ENCODE data around the gene ZEB2.

ZEB2 gene

DNA sequence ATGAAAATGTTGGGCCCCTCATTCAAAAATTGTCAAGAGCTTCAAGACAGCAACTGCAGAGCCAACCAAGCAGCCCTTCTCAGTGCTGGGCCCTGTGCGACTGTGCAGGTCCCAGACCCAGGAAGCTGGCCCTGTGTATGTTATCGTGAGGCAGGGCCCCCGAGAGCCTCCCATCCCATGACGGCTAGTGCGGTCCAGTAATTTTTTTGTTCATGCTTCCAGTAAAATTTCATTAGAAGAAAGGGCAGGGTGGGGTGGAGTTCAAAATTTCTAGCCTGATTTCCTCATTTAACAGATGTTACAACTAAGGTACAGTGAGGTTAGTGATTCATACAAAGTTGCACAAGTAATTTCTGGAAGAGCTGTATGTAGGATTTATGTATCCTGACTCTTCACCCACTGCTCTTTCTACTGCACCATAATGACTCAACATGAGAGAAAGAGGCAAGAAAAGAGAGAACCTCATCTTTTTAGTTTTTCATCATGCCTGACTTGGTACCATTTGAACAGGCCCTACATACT, 105.5 kb downstream of the ZEB2 start:
- peak; percentile 12 for DNase-seq

DNA sequence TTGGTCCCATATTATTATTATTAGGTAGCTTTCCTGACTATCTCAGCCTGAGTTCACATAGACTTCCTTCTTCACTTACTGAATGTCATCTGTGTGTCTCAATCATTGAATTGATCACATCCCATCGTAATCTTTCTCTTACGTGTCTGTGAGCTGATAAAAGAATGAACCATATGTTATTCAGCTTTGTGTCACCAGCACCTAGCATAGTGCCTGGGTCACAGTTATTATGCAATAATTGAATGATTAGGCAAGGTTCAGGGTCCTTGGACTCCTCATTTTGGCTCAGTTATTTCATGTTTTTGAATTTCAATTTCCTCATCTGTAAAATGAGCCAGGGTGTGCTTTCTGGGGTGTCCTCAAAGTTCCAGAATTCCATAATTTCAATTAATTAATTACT, 107.2 kb downstream of the ZEB2 start:
- no peak for DNase-seq

- no peak for DNase-seq
These were observed 108.4 kb downstream of the ZEB2 start for GRCh38 chr2:144411473-144411872.

GRCh38 chr2:144409241-144409640, 110.7 kb downstream of the ZEB2 start:
- no peak for DNase-seq

DNA sequence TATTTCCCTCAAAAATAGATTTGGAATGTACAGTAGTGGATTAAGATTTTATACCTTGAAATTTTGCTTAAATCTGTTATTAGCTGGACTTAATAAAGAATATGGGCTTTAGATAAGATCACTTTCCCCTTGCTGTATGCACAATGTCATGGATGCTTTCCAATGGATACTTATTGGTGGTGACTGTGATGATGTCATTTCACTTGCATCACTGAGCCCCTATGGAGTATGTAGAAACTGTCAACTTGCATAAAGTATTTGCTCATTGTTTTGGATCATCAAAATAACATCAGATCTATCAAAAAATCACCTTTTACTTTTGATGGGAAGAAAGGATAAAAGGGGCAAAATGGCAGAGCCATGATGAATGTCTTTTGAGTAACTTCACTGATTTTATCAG, 112.7 kb downstream of the ZEB2 start:
- no peak for DNase-seq

DNA sequence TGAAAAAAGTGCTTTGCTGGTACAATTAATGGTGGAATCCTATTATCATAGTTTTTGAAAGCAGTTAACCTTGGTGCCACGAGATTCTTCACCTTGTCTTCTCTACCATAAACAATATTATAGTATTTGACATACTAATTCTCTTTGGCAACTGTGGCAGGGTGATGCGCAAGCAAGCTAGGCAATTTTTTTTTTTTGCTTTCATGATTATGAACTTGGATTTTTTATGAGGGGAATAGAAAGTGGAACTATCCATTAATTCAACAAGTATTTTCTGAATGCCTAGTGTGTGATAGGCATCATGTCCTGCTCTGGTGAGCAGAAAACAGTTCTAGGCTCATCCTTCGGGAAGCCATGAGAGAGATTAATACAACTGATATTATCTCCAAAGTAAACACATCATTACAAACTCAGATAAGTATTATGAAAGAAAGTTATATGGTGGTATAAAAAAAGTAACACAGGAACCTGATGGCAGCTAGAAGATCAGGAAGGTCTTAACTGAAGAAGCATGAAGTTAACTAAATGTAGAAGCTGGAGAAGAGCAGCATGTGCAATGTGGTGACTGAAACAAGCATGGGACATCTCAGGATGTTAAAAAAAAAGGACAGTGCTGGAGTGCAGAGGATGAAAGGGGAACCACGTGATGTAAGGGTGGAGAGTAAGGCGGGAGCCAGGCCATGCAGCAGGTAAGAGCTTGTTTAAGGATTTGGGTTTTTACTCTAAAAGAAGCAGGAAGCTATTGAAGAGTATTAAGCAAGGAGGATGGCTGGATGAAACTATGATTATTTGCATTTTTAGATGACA, 113.7 kb downstream of the ZEB2 start:
- no peak for DNase-seq

GRCh38 chr2:144405321-144405720, 114.6 kb downstream of the ZEB2 start:
- no peak for DNase-seq

GRCh38 chr2:144404586-144405314, 115.2 kb downstream of the ZEB2 start:
- no peak for DNase-seq

DNA sequence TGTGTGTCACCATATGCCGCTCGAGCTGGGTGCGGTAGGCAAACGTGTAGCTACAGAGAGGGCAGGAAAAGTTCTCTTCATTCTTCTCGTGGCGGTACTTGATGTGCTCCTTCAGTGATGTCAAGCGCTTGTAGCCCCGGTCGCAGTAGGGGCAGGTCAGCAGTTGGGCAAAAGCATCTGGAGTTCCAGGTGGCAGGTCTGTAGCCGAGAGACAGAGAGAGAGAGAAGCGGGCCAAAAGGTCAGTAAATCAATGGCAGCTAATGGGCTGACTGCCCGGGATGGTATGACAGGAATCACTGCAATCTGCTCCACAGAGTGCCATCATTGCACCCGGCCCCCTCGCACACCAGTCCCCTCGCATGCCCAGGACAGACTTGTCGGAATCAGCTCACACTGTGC, 116.0 kb downstream of the ZEB2 start:
- DNase-seq: no peak

GRCh38 chr2:144402251-144402650, 117.7 kb downstream of the ZEB2 start:
- no peak for DNase-seq

GRCh38 chr2:144401036-144401435, 118.9 kb downstream of the ZEB2 start:
- DNase-seq: no peak

DNA sequence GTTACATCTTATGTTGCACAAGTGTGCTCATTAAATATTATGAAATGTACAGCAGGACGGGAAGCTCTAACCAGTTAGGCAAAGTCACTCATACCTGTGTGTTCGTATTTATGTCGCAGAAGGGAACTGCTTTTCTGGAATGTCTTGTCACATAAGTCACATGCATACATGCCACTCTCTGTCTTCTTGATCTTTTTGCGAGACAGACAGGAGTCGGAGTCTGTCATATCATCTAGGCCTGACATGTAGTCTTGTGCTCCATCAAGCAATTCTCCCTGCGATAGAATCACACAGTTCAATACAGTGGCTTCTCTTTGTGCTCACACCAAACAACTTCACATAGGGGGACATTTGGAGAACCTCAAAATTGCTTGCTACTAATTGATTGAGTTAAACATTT, 123.6 kb downstream of the ZEB2 start:
- DNase-seq: no peak

GRCh38 chr2:144390424-144391020, 129.4 kb downstream of the ZEB2 start:
- no peak for DNase-seq

GRCh38 chr2:144389930-144390311, 130.0 kb downstream of the ZEB2 start:
- DNase-seq: no peak

DNA sequence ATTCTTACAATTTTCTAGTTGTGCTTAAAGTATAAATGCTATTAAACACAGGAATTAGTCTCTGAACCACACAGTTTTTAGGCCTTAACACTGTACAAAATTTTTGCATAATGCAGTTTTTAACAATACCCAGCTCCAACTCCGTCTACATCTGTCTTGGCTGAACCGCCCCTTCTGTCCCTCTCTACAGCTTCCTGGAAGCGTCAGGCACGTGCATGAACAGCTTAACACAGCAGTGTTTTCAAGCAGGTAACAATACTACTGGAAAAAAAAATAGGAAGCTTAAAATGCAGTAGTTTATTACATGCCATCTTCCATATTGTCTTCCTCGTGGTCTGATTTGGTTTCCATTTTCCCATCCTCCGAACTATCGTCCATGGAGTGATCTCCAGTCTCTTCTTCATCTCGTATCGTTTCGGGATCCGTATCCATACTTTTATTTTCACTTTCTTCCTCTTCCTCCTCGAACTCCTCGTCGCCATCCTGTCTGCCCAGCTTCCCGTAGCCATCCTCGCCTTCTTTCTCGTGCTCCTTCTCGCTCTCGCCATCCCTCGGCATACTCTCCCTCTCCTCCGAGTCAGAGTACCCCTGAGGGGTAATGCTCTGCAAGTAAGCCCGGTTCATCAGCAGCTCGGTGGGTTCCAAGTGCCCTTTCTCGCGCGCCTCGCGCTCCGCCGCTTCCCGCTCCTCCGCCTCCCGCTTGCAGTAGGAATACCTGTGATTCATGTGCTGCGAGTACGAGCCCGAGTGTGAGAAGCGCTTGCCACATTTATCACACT, 130.6 kb downstream of the ZEB2 start:
- no peak for DNase-seq

- no peak for DNase-seq
These were observed 134.5 kb downstream of the ZEB2 start for GRCh38 chr2:144385381-144385780.

DNA sequence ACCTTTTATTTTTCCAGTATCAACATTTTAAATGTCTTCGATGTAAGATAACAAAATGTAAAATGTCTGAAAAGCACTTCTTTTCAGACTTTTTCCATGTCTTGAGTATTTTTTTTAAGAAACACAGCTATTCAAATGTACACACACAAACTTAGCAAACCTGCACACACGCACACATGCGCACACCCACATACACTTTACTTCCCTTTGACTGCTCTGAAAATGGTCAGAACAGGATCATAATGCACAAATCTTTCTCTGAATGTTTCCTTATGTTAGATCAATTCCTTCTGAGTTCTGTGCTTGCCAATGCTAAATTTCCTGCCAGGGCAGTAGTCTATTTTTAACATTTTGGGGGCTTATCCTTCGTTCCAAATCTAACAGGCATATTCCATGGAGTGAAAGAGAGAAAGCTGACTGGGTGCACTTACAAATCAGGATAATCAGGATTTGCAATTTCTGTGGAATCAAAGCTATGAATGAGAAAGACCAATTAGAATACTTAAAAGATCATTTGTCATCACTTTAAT, 136.3 kb downstream of the ZEB2 start:
- DNase-seq: no peak

DNA sequence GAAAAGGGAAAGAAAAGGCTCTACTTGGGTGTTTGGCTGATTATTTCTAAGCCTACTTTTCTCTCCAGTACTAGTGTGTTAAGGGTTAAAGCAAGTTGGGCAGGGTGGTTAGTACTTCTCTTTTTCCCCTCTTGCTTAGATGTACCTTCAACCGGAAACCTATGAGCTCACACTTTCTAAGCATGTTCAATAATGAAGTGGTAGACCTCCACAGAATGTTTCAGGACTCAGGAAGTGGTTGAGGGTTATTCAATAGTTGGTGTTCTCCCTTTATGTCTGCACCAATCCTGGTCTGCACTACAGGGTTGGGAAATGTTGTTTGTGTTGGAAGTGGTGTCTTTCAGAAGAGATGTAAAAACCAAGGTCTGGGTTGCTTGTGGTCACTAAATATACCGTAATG, 137.1 kb downstream of the ZEB2 start:
- DNase-seq: no peak

GRCh38 chr2:144381716-144382115, 138.2 kb downstream of the ZEB2 start:
- DNase-seq: no peak

DNA sequence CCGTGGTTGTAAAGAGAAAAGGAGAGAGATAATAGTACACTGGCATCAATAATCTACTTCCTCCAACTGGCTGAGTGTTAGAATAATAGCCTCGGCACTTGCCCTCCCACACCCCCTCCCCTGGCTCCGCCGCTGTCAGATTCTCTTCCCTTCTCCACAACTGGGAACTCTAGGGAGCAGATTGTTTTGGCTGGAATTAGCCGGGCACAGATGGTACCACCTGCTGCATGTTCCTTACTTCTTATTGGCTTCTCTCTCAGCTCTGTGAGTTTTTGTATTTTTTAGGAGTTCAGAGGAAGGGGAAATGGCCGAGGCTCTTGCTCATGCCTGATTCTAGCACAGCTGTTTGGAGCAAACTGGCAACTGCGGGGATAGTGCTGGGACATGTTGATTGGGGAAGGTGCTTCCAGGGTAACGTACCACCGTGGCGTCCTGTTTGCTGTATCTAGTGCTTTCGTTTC, 140.0 kb downstream of the ZEB2 start:
- DNase-seq: no peak

GRCh38 chr2:144378551-144378950, 141.4 kb downstream of the ZEB2 start:
- DNase-seq: no peak

GRCh38 chr2:144377914-144378313, 142.0 kb downstream of the ZEB2 start:
- no peak for DNase-seq

DNA sequence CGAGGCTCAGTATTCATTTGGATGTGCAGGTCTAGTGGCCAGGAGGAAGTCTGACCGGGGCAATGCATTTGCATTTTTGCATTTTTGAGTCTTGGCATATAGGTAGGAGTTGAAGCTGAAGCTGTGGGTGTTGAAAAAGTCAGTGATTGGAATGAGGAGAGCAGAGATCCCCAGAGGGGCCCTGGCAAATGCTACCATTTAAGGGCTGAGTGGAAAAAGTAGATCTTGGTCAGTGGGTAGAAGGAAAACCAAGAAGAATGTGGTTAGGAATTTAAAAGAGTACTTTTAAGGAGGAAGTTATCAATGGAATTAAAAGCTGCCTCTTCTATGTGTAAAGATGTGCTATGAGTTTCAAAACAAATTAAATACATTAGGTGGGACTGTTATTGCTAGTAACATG, 143.0 kb downstream of the ZEB2 start:
- no peak for DNase-seq
